HCT116 (cell line): Measurements from ENCODE around the gene RSPH6A. TPM values are rescaled to one million over a fixed set of nuclear protein-coding genes. Genes with fewer than 3 reads are reported as not detected.

ENCODE experiments used
- ATAC-seq: fragments of 200-7000 bp; cut with Tn5 transposase; 2 replicates; pipeline ENCODE4 v1.9.1; 2020; ENCODE audit warnings: mild to moderate bottlenecking, moderate library complexity
- BruUV-seq: library from RNA; stranded (reverse); fragments of 400-500 nt; replicated peaks from 2 replicates; lab custom pipeline; 2021; lab: Mats Ljungman, UMichigan
- CTCF ChIA-PET: fragments of 300-600 bp; sonication (Branson Sonifier 250); formaldehyde crosslinking; loops from one replicate; lab custom pipeline; 2021; ENCODE audit warnings: antibody characterized with exemption; lab: Charles Lee
- POLR2A ChIA-PET: fragments of 300-600, 350-600 bp; sonication (Branson Sonifier 250); formaldehyde crosslinking; loops from one replicate; lab custom pipeline; 2021; ENCODE audit warnings: antibody characterized with exemption; lab: Charles Lee
- RAD21 ChIA-PET, 2 experiments: fragments of 300-600 bp; sonication (Branson Sonifier 250); formaldehyde crosslinking; loops; one replicate each; lab custom pipeline; 2023; ENCODE audit warnings: low total read pairs in 2 of 2; ENCODE audit not compliant: uncharacterized antibody in 2 of 2, unreplicated experiment in 2 of 2, low non-redundant PET in 1 of 2; lab: Charles Lee
- DNase-seq: peaks from one replicate; pipeline ENCODE4 v3.0.0-alpha.2; 2010; ENCODE audit warnings: low read depth, low spot score
- H2AFZ ChIP-seq: fragments of 200-600 bp; shearing (Covaris generic), sonication (generic); 2 replicates; pipeline ENCODE4 v1.6.1; 2017; ENCODE audit warnings: low read depth, mixed run types, mixed read lengths, antibody characterized with exemption, low read length; ENCODE audit not compliant: poor library complexity, severe bottlenecking
- H3K27ac ChIP-seq: 2 replicates; pipeline ENCODE4 v1.5.1; 2012; ENCODE audit warnings: low read depth, low read length
- H3K27me3 ChIP-seq: fragments of 200-600 bp; sonication (generic); 2 replicates; pipeline ENCODE4 v1.6.1; 2016; ENCODE audit warnings: mixed run types, low read length, mixed read lengths; ENCODE audit not compliant: insufficient read depth
- H3K36me3 ChIP-seq, 2 experiments: fragments of 200-500 bp in 1 of 2; fragments of 200-600 bp in 1 of 2; sonication (Bioruptor generic) in 1 of 2; sonication (generic) in 1 of 2; 2 replicates each; pipeline versions ENCODE4 v1.5.1 to v1.6.1; 2014 to 2016; ENCODE audit warnings: low read length in 2 of 2, inconsistent platforms in 1 of 2, mixed read lengths in 1 of 2, mixed run types in 1 of 2; ENCODE audit not compliant: insufficient read depth in 2 of 2, control insufficient read depth in 1 of 2
- H3K4me1 ChIP-seq, 2 experiments: fragments of 200-600 bp in 1 of 2; sonication (generic) in 1 of 2; 2 replicates each; pipeline versions ENCODE4 v1.5.1 to v1.6.1; 2012 to 2017; ENCODE audit warnings: low read length in 2 of 2, inconsistent platforms in 1 of 2, mild to moderate bottlenecking in 1 of 2, mixed read lengths in 1 of 2, mixed run types in 1 of 2, moderate library complexity in 1 of 2; ENCODE audit not compliant: insufficient read depth in 2 of 2, control insufficient read depth in 1 of 2
- H3K4me2 ChIP-seq: fragments of 200-600 bp; sonication (generic); 2 replicates; pipeline ENCODE4 v1.6.1; 2017; ENCODE audit warnings: mixed run types, low read length, mixed read lengths
- H3K4me3 ChIP-seq, 2 experiments: fragments of 200-600 bp in 1 of 2; sonication (generic) in 1 of 2; replicated peaks in 1 of 2; 2 replicates each; pipeline ENCODE4 v1.5.1; 2011 to 2016; ENCODE audit warnings: low read length in 2 of 2, control low read depth in 1 of 2, low read depth in 1 of 2, mild to moderate bottlenecking in 1 of 2, mixed read lengths in 1 of 2, mixed run types in 1 of 2
- H3K79me2 ChIP-seq: fragments of 200-600 bp; sonication (generic); 2 replicates; pipeline ENCODE4 v1.6.1; 2017; ENCODE audit warnings: mild to moderate bottlenecking, mixed run types, low read length, moderate library complexity, mixed read lengths; ENCODE audit not compliant: insufficient read depth
- H3K9ac ChIP-seq: fragments of 200-600 bp; sonication (generic); 2 replicates; pipeline ENCODE4 v1.6.1; 2016; ENCODE audit warnings: low read length, mixed read lengths
- H3K9me2 ChIP-seq: fragments of 200-600 bp; sonication (generic), shearing (Covaris generic); 2 replicates; pipeline ENCODE4 v1.6.1; 2017; ENCODE audit warnings: mixed run types, mild to moderate bottlenecking, moderate library complexity; ENCODE audit not compliant: insufficient read depth
- H3K9me3 ChIP-seq, 2 experiments: fragments of 200-500 bp in 1 of 2; fragments of 200-600 bp in 1 of 2; sonication (Bioruptor generic) in 1 of 2; sonication (generic) in 1 of 2; 2 replicates each; pipeline ENCODE4 v1.6.1; 2014 to 2017; ENCODE audit warnings: low read length in 2 of 2, mixed read lengths in 2 of 2, inconsistent platforms in 1 of 2, low read depth in 1 of 2, mild to moderate bottlenecking in 1 of 2, mixed run types in 1 of 2, moderate library complexity in 1 of 2; ENCODE audit not compliant: control insufficient read depth in 1 of 2, insufficient read depth in 1 of 2
- H4K20me1 ChIP-seq: fragments of 200-600 bp; sonication (generic), shearing (Covaris generic); 2 replicates; pipeline ENCODE4 v1.6.1; 2017; ENCODE audit warnings: mixed run types, mild to moderate bottlenecking, moderate library complexity; ENCODE audit not compliant: insufficient read depth
- CBX3 ChIP-seq: IDR thresholded peaks from 2 replicates; pipeline ENCODE4 v1.6.1; 2012; ENCODE audit warnings: low read depth
- CEBPB ChIP-seq: IDR thresholded peaks from 2 replicates; pipeline ENCODE4 v1.6.1; 2012; ENCODE audit warnings: low read depth
- CTCF ChIP-seq, 3 experiments: fragments of 200-600 bp in 1 of 3; sonication (generic) in 1 of 3; IDR thresholded peaks in 2 of 3; conservative IDR thresholded peaks in 1 of 3; 2 replicates each; pipeline ENCODE4 v1.5.1; 2012 to 2017; ENCODE audit warnings: low read depth in 2 of 3, low read length in 2 of 3, antibody characterized with exemption in 1 of 3, borderline replicate concordance in 1 of 3, control low read depth in 1 of 3, mild to moderate bottlenecking in 1 of 3, mixed read lengths in 1 of 3, mixed run types in 1 of 3, moderate library complexity in 1 of 3; ENCODE audit not compliant: insufficient read depth in 1 of 3
- EGR1 ChIP-seq: IDR thresholded peaks from 2 replicates; pipeline ENCODE4 v1.6.1; 2012; ENCODE audit warnings: low read depth
- FOSL1 ChIP-seq: IDR thresholded peaks from 2 replicates; pipeline ENCODE4 v1.6.1; 2012; ENCODE audit warnings: low read depth
- REST ChIP-seq: IDR thresholded peaks from 2 replicates; pipeline ENCODE4 v1.6.1; 2012; ENCODE audit warnings: low read depth
- SP1 ChIP-seq: IDR thresholded peaks from 2 replicates; pipeline ENCODE4 v1.6.1; 2012; ENCODE audit warnings: low read depth
- intact Hi-C: fragments of 100-400 bp; cut with micrococcal nuclease; formaldehyde crosslinking; loops from 2 replicates; pipeline ENCODE4 v1.10.0; 2022
- total RNA-seq: library from RNA; stranded (reverse); gene quantifications from one replicate; pipeline ENCODE4 v1.2.1, GENCODE V29; 2021; ENCODE audit not compliant: unreplicated experiment

RSPH6A gene
- total RNA-seq, 1 experiment from 2014 or later = 0.57 TPM

- H2AFZ ChIP-seq = no peak overlapping the region
- H3K4me2 ChIP-seq = no peak overlapping the region
- no peaks in the 10 kb centered on the region for H3K79me2 ChIP-seq
- no peaks in the 10 kb centered on the region for H3K9me3 ChIP-seq
- H3K27ac ChIP-seq = no peak overlapping the region; the same call in 1 of the 2 replicates
- no peaks in the 10 kb centered on the region for H3K9me2 ChIP-seq
- ATAC-seq (no peak), DNase-seq (no peak)
- intact Hi-C loops = loop anchor here (10.0 kb wide), 1 partner anchor 683 kb away; the partner anchor contains the start of gene PPP1R37
- CTCF ChIA-PET = no interaction called here
- RAD21 ChIA-PET = no interaction called here
- POLR2A ChIA-PET = no interaction called here
- H3K4me1 ChIP-seq = peaks cover 33 to 41% of the 10 kb centered on the region in 2 experiments
- peaks cover 0 to 10% of the 10 kb centered on the region in 2 experiments; a peak in 3 of 4 replicates for H3K36me3 ChIP-seq
- H3K4me3 ChIP-seq = no peak overlapping the region
- BruUV-seq = no TSS peak
- no peaks in the 10 kb centered on the region for H4K20me1 ChIP-seq
- no peak for TF ChIP-seq FOSL1
- TF ChIP-seq REST = no peak
- no peak for TF ChIP-seq CTCF (IDR thresholded peaks at IDR 0.05 in 2 of 3, conservative IDR thresholded peaks at IDR 0.05 in 1 of 3; ENCODE audit: borderline replicate concordance in 1 of 3, insufficient read depth in 1 of 3, low read depth in 2 of 3, low read length in 2 of 3)
- TF ChIP-seq SP1 = no peak
- no peak for TF ChIP-seq EGR1
- no peak for TF ChIP-seq CBX3
- no peak for TF ChIP-seq CEBPB
- TF ChIP-seq, all 23 proteins: peak for 0
- Histone ChIP-seq H3K9ac (no peak overlapping the region), H3K27me3 (no peaks in the 10 kb centered on the region)
These were observed 37.6 kb downstream of the RSPH6A start for GRCh38 chr19:45777395-45777961.
